ENCODE results near the gene USP48. TPM values are rescaled to one million over a fixed set of nuclear protein-coding genes. Genes with fewer than 3 reads are reported as not detected.

USP48 gene
- polyA plus RNA-seq, 3 donors: 57.2 to 80.3 (median 70.5) TPM

- DNase-seq: no peak
These were observed 27.9 kb downstream of the USP48 start for GRCh38 chr1:21755067-21755466.

GRCh38 chr1:21754583-21754982 is 28.4 kb downstream of the USP48 start:
- no peak for DNase-seq

- no peak for DNase-seq
These were observed 30.8 kb downstream of the USP48 start for GRCh38 chr1:21752186-21752585.

GRCh38 chr1:21751281-21751680 is 31.7 kb downstream of the USP48 start:
- DNase-seq: no peak

- DNase-seq: no peak
These were observed 32.1 kb downstream of the USP48 start for GRCh38 chr1:21750841-21751240.

GRCh38 chr1:21749859-21750468 is 33.0 kb downstream of the USP48 start:
- DNase-seq: no peak

- no peak for DNase-seq
These were observed 33.8 kb downstream of the USP48 start for GRCh38 chr1:21749109-21749508.

GRCh38 chr1:21743476-21743875 is 39.5 kb downstream of the USP48 start:
- no peak for DNase-seq

GRCh38 chr1:21742578-21742977 is 40.4 kb downstream of the USP48 start:
- DNase-seq: no peak

GRCh38 chr1:21741206-21741605 is 41.7 kb downstream of the USP48 start:
- no peak for DNase-seq

GRCh38 chr1:21736876-21737275 is 46.1 kb downstream of the USP48 start:
- DNase-seq: no peak

GRCh38 chr1:21736011-21736410 is 46.9 kb downstream of the USP48 start:
- no peak for DNase-seq

GRCh38 chr1:21734526-21734925 is 48.4 kb downstream of the USP48 start:
- DNase-seq: no peak

GRCh38 chr1:21732664-21733063 is 50.3 kb downstream of the USP48 start:
- no peak for DNase-seq

GRCh38 chr1:21725748-21726392 is 57.1 kb downstream of the USP48 start:
- DNase-seq: no peak

GRCh38 chr1:21724570-21724969 is 58.4 kb downstream of the USP48 start:
- no peak for DNase-seq

- no peak for DNase-seq
These were observed 58.9 kb downstream of the USP48 start for GRCh38 chr1:21724098-21724497.

- DNase-seq: no peak
These were observed 61.5 kb downstream of the USP48 start for GRCh38 chr1:21721295-21721985.

GRCh38 chr1:21716169-21716568 is 66.8 kb downstream of the USP48 start:
- DNase-seq: no peak

GRCh38 chr1:21707891-21708290 is 75.1 kb downstream of the USP48 start:
- DNase-seq: no peak

GRCh38 chr1:21707086-21707840 is 75.7 kb downstream of the USP48 start:
- DNase-seq: no peak

- no peak for DNase-seq
These were observed 76.7 kb downstream of the USP48 start for GRCh38 chr1:21706151-21706835.

All from renal pelvis (tissue), 4 donors.